GM12873 (cell line): Measurements from ENCODE around the gene ARHGAP42.

ENCODE experiments used
- TF ChIP-seq, protein P1 (sequence below): IDR thresholded peaks from 2 replicates; pipeline ENCODE4 v1.5.1; 2012; ENCODE audit warnings: low read depth, mild to moderate bottlenecking, moderate library complexity, low read length, control low read depth; ENCODE audit not compliant: insufficient read depth; ENCODE audit errors: missing control alignments

ARHGAP42 gene

DNA sequence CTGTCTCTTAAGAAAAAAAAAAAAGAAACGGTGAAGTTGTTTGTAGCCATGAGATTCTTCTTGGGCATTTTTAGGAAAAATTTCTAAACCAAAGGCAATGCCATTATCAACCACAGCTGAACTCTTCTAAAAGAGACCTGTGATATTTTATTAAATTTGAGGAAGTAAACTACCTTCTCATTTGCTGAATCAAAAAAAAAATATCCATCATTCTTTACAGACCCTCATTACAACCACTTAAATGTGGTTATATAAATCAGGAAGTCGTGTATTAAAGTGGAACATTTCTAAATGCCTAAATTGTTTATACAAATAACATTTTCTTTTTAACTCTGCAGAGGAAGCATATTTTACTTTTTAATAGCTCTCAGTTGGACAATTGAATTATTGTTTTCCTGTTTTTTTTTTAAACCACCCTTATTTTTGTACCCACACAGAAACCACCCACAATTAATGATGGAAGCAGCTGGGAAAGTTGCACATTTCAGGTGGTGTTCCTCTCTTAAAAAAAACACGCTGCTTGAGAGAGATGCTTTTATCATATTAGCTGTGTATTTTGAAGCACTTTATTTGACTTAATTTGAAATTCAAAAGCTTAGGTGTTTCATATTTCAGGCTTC, 91.2 kb downstream of the ARHGAP42 start:
- TF ChIP-seq, protein P1, sequence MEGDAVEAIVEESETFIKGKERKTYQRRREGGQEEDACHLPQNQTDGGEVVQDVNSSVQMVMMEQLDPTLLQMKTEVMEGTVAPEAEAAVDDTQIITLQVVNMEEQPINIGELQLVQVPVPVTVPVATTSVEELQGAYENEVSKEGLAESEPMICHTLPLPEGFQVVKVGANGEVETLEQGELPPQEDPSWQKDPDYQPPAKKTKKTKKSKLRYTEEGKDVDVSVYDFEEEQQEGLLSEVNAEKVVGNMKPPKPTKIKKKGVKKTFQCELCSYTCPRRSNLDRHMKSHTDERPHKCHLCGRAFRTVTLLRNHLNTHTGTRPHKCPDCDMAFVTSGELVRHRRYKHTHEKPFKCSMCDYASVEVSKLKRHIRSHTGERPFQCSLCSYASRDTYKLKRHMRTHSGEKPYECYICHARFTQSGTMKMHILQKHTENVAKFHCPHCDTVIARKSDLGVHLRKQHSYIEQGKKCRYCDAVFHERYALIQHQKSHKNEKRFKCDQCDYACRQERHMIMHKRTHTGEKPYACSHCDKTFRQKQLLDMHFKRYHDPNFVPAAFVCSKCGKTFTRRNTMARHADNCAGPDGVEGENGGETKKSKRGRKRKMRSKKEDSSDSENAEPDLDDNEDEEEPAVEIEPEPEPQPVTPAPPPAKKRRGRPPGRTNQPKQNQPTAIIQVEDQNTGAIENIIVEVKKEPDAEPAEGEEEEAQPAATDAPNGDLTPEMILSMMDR = no peak

DNA sequence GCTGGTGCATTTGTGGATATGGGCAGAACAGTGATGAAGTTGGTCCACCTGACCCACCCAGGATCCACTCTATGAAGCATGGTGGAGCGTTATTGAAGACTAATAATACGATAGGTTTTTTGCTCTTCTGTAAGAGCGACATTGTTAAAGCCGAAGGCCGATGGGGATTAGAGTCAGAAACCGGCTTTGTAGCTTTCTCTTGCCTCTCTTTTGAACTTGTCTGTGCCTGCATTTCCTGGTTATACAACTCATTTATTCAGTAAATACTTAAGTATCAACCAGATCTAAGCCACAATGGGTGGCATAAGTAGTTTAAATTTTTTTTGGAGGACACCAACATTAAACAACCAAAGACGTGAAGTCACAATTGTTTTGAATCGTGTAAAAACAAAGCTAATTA, 93.4 kb downstream of the ARHGAP42 start:
- TF ChIP-seq, protein P1 = no peak

DNA sequence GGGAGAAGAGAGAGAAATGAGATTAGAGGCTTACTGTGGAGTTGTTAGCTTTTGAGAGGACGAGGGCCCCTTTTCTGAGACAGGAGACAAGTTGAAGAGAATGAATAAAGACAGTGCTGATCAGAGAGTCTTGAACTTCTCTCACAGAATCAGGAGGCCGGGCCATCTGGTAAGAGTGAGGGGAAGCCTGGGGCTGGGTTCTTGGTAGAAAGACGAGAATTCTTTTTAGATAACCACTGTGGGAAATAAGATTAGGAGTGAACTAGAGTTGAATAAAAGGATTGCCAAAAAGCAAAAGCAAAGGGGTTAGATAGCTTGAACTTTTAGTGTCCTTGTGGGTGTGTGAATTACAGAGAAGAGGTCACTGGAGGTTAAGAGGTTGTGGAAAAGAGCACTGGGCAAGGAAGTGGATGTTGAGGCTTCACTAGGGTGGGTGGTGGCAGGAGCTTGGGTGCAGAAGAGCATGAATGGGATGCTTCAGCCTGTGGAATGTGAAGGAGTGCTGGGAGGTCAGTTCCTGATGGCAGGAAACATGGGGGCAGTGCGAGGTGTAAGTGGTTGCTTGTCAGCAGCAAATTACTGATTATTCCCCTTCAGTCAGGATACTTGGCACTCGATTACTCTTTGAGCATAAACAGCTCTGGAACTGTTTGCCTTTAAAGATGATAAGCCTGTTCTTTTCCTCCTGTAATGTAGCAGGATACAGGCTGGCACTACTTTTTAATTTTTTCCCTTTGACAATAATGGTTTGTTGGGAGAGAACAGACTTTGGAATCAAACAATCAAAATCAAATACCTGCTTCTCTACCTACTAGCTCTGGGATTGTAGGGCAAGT, 98.3 kb downstream of the ARHGAP42 start:
- TF ChIP-seq, protein P1 = no peak

DNA sequence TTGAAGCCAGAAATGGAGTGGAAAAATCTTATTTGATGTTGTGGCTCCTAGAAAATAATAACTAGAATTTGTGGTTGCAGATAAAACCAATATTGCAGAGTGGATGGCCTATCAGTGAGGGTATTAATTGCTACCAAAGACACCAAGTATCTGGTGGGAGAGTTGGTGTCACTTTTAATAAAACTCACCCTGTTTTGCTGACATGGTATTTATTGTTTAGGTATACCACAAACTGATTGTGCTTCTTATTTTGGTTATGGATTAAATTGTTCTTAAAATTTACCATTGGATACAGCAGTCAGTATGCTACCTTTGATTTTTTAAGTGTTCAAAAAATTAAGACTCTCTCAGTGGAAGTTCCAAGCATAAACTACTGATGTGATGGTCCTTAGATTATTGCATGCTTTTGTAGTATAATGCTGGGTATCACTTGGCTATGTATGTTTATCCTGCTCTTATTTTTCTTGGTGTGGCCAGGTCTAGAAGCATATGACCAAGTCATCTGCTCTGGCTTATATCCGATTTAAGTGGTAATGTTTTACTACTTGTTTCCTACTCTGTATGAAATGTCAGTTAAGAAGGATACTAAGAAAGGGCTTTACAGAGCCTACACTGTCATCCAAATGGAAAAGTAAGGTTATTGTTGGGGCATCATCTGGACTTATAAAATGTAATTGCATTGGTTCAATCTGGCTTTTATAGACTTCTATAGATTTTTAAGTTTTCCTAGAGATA, 101.6 kb downstream of the ARHGAP42 start:
- TF ChIP-seq, protein P1 = no peak

DNA sequence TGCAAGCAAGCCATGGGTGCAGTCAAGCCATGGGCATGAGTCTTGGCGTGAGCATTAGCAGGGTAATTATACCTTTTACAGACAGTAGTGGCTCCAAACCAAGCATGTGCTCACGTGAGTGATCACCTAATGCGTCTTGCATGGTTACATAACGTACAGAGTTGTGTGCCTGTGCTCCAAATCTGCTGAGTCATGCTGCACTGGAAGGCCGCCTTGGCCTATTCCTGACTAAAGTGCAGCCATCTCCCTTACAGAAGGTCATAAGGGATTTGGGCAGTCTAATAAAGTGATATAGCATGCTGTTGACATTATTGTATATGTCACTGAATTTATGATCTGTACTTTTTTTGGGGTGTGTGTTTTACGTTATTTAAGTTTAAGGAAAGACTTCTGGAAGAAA, 102.4 kb downstream of the ARHGAP42 start:
- TF ChIP-seq, protein P1 = no peak

DNA sequence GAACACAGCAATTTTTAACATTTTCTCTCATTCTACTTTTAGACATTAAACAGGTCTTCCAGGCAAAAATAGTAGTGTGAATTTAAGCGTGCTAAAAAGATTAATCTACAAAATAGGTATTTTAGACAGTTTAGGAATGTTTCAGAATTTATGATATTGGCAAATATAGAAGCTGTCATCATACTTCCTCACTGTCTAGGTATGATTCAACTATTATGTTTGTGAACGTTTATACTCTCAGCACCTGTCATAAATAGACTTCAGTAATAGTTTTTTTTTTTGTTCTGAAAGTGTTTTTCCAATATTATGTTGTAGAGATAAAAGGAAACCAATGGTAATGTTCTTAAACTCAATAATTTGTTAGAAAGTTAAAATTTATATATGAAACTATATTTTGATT, 103.0 kb downstream of the ARHGAP42 start:
- TF ChIP-seq, protein P1 = no peak

DNA sequence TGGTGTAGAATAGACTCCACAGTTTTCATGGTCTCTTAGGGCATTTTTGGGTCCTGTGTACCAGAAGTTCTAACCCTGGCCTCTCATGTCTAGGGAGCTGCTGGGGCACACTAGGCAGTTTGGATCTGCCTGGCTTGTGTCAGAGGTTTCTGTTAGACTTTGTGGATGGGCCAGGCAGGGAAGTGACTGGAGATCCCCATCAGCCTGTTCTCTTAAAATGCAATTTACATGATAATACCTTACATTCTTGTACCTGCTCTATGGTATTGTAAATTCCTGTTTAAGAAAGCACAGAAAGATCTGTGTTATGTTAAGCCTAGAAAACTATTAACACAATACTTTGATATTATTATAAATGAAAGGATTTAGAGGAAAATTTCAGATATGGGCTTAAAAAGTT, 104.0 kb downstream of the ARHGAP42 start:
- TF ChIP-seq, protein P1 = no peak
